Measurements from ENCODE around the gene EIF4E2.

The EIF4E2 gene

DNA sequence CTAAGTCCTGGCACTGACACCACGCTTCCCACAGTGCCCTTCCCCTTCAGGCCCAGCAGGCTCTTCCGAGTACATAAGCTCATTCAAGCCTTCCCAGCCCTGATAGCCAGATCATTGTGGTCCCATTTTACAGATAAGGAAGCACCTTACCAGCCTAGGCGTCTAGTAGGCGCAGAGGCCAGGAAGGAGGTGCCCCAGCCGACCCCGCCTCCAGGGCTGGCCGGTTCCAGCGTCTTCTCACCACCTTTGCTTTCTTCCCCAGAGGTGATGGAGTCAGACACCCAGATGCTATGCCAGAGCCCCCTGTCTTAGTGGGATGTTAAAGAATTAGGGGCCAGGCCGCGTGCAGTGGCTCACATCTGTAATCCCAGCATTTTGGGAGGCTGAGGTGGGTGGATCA, 54.0 kb downstream of the EIF4E2 start:
- DNase-seq, result no peak

DNA sequence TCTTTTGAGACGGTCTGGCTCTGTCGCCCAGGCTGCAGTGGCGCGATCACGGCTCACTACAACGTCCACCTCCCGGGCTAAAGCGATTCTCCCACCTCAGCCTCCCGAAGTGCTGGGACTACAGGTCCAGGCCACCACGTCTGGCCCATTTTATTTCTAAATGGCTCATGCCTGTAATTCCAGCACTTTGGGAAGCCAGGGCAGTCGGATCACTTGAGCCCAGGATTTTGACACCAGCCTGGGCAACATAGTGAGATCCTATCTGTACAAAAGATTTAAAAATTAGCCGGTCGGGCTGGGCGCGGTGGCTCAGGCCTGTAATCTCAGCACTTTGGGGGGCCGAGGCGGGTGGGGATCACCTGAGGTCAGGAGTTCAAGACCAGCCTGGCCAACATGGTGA, 56.5 kb downstream of the EIF4E2 start:
- no peak for DNase-seq

GRCh38 chr2:232609607-232610006, 59.1 kb downstream of the EIF4E2 start:
- no peak for DNase-seq

- no peak for DNase-seq
These were observed 59.6 kb downstream of the EIF4E2 start for GRCh38 chr2:232610081-232610480.

DNA sequence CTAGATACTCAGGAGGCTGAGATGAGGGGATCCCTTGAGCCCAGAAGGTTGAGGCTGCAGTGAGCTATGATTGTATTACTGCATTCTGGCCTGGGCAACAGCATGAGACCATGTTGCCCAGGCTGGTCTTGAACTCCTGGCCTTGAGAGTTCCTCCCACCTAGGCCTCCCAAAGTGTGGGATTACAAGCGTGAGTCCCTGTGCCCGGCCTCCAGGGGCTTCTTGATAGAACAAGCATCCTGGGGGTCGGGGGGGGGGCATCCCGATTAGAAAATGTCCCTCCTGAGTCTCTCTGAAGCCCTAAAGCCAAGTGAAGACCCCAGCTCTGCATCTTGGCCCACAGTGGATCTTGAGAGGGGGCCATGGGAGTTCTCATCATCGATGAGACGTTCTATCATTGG, 60.6 kb downstream of the EIF4E2 start:
- DNase-seq, result no peak

DNA sequence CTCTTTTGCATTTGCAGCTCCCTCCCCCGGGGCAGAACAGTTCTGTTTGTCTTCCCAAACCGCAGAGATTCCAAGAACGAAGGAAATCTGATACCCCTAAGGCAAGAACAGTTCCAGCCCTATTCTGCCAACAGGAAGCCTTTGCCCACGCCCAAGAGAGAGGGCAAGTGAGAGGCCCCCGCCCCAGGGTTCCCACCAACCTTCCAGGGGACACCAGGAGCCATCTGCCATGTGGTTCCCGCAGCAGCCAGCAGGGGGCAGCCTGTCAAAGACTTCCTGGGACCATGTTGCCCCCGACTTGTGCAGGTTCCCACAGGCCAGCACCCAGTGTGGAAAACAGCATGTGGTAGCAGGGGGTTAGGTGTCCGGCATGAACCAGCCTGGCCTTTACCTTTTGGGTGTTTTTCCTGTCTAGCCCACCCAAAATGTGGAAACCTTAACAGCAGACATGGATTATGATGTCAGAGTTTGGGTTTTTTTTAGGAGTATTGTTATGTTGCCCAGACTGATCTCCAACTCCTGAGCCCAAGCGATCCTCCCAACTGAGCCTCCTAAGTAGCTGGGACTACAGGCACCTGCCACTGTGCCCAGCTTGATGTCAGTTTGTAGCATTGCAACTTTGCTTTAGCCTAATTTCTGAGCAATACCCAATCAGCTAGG, 61.2 kb downstream of the EIF4E2 start:
- peak; percentile 60 for DNase-seq

GRCh38 chr2:232613538-232614134, 63.1 kb downstream of the EIF4E2 start:
- DNase-seq, result no peak

- DNase-seq, result no peak
These were observed 64.8 kb downstream of the EIF4E2 start for GRCh38 chr2:232615339-232615738.

All from right forelimb (tissue), 1 donor.